Subcutaneous adipose tissue (tissue), 4 donors: ENCODE results near the gene SERPINB6. TPM values are rescaled to one million over a fixed set of nuclear protein-coding genes. Genes with fewer than 3 reads are reported as not detected.

Experiments
- total RNA-seq, 4 donors: library from RNA; depleted of rRNA; stranded (reverse); fragments of >200 nt; gene quantifications; one replicate each; pipeline ENCODE4 v1.1.0, GENCODE V29; 2016
- TF ChIP-seq, protein P1 (sequence below): fragments of 450-650 bp; IDR thresholded peaks from one replicate; pipeline ENCODE4 v1.5.1; 2016; ENCODE audit warnings: low read depth, mild to moderate bottlenecking, control low read depth, antibody characterized with exemption, moderate library complexity

Gene SERPINB6
- total RNA-seq, 4 donors from 2014 or later: 111 to 243 (median 166) TPM

DNA sequence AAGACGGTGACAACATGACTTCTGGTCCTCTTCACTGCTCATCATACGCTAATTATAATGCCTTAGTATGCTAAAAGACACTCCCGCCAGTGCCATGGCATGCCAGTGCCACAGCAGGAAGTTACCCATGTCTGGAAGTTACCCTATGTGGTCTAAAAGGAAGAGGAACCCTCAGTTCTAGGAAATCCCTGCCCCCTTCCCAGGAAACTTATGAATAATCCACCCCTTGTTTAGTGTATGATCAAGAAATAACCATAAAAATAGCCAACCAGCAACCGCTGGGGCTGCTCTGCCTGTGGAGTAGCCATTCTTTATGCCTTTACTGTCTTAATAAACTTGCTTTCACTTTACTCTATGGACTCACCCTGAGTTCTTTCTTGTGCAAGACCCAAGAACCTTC lies 52.4 kb downstream of the SERPINB6 start:
- TF ChIP-seq, protein P1, sequence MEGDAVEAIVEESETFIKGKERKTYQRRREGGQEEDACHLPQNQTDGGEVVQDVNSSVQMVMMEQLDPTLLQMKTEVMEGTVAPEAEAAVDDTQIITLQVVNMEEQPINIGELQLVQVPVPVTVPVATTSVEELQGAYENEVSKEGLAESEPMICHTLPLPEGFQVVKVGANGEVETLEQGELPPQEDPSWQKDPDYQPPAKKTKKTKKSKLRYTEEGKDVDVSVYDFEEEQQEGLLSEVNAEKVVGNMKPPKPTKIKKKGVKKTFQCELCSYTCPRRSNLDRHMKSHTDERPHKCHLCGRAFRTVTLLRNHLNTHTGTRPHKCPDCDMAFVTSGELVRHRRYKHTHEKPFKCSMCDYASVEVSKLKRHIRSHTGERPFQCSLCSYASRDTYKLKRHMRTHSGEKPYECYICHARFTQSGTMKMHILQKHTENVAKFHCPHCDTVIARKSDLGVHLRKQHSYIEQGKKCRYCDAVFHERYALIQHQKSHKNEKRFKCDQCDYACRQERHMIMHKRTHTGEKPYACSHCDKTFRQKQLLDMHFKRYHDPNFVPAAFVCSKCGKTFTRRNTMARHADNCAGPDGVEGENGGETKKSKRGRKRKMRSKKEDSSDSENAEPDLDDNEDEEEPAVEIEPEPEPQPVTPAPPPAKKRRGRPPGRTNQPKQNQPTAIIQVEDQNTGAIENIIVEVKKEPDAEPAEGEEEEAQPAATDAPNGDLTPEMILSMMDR: no peak

DNA sequence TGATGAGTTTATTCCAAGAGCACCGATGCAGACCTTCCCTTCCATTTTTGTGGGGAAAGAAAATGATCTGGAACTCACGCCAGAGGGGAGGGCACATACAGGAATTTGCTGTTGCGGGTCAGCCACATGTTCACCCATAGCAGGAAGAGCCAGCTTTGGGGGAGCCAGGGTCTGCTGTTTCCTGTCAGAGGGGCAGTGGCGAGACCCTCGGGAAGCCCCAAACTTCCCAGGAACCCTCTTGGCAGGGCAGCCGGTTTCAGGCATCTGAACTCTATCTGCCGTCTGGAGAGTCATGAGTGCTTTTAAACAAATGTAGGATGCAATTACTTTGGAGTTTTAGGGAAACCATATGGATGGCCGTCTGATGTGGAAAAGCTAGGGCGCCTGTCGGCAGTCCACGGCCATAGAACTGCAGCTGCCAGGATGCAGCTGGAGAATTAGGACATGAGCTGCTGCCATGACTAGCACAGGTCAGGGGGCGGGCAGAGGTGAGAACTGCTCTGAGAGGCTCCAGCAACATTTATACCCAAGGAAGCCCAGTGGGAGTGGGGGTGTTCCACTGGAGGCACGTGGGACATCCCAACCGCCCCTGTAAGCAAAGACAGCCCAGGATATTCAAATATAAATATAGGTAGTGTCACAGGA lies 53.4 kb downstream of the SERPINB6 start:
- TF ChIP-seq, protein P1: no peak

DNA sequence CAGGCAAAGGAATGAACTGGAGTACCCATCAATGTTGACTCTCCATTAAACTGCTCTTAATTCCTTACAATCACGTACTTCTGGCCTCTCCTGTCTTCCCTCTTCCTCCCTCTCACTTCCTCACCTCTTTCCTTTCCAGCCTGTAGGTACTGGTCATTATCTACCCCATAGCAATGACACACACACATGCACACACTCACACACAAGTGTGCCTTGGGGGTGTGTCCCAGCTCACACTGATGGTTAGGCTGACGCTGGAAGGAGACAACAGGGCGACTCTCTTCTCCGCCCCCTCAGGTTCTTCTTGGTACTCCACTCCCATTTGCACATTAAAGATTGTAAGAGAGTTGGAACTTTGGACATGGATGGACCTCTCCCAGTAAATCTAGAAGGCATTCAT lies 54.3 kb downstream of the SERPINB6 start:
- TF ChIP-seq, protein P1: no peak

DNA sequence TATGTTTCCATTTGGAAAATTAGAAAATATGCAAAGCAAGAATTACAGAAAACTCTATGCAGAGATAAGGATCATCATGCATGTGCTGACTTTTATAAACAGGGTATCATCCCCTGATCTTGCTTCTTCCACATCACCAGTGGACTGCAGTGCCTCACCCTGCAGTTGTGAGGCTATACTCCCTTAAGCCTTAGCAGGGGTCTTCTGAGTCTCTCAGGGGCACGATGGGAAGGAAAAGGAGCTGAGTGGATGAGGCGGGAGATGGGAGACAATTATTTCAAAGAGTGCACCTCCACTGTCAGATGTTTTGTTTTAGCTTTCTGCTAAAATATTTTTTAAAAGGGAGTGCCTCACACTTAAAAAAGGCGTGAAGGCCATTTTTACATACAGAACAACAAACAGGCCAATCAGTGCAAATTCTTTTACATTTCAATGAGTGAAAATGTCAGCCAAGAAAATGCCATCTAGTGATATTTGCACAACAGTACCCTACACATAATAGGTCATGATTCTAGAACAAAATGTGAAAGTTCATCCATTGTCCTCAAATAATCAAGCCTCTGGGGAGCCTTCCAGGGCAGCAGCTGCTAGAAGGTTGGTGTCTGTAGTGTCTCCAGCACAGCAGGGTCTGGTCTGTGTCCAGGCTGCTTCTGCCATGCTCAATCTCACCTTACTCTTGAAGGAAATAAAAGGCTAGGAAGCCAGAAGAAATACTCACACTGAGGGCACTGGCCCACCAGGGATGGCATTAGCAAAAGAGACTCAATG lies 55.0 kb downstream of the SERPINB6 start:
- TF ChIP-seq, protein P1: no peak

DNA sequence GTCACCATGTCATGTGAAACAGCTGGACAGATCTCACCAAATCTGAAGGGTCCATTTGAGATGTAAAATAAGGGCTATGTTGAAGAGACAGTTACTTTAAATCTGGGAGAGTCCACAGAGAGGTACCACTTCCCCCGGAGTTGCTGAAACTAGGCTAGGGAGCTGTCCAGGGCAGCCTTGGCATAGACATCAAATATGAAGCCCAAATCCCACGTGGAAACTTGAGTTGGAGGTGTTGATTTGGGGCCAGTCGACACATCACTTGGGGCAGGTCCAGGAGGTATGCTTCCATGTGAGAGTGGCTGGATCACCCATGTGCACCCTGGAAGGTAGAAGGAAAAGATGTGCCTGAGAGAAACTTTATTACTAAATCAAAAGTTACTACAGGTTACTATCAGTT lies 56.2 kb downstream of the SERPINB6 start:
- TF ChIP-seq, protein P1: no peak

DNA sequence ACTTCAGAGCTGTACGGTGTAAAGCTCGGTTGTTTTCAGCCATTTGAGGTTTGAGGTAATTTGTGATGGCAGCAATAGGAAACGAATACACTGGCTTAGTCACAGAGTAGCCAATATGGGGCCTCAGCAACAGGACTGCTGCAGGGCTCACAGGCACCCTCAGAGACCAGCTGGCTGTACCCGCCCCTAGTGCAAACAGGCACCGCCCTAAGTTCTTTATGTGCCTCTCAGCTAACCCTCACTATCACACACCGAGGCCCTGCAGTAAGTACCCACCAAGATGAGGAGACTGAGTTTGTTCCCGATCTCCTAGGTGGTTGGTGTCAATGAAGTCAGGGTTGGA lies 57.1 kb downstream of the SERPINB6 start:
- TF ChIP-seq, protein P1: no peak

DNA sequence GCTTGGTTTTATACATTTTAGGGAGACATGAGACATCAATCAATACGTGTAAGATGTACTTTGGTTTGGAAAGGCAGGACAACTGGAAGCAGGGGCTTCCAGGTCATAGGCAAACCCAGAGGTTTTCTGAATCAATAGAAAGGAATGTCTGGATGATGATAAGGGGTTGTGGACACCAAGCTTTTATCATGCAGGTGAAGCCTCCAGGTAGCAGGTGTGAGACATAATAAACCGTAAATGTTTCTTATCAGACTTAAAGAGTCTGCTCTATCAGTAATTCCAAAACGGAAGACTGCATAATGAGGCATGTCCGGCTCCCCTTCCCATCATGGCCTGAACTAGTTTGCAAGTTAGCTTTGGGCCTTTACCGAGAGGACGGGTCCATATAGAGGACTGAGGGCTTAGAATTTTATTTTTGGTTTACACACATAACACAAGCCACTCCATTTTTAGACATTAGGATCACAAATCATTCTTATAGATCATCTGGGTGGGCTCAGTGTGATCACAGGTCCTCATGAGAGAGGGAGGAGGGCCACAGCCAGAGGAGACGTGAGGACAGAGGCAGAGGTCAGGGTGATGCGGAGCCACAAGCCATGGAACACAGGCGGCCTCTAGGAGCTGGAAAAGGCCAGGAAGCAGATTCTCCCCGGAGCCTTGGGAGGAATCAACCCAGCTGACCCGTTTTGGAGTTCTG lies 57.6 kb downstream of the SERPINB6 start:
- TF ChIP-seq, protein P1: no peak
